Astrocyte of the spinal cord (primary cell): ENCODE data around the gene UIMC1.

Source experiments
- DNase-seq: peaks from one replicate; pipeline ENCODE4 v3.0.0; 2011; ENCODE audit warnings: low read depth, low spot score
- H3K4me3 ChIP-seq: 2 replicates; pipeline ENCODE4 v1.5.1; 2011; ENCODE audit warnings: low read depth, mild to moderate bottlenecking, low read length, moderate library complexity
- CTCF ChIP-seq: IDR thresholded peaks from 2 replicates; pipeline ENCODE4 v1.5.1; 2012; ENCODE audit warnings: low read depth, mild to moderate bottlenecking, low read length, inconsistent platforms
- in situ Hi-C: cut with HindIII; loops from 2 replicates; pipeline ENCODE4 v1.10.0; 2017; ENCODE audit warnings: low sequenced_read_pairs

Gene UIMC1

GRCh38 chr5:177018341-177018740 is 11.8 kb upstream of the UIMC1 start:
- TF ChIP-seq CTCF: no peak
- in situ Hi-C loops: no loop called here
- H3K4me3 ChIP-seq: no peak overlapping the region
- DNase-seq: no peak

- TF ChIP-seq CTCF: no peak
- H3K4me3 ChIP-seq: no peak overlapping the region
- in situ Hi-C loops: no loop called here
- no peak for DNase-seq
Measured at GRCh38 chr5:177015156-177015555, 8.6 kb upstream of the UIMC1 start.

- DNase-seq: no peak
- no peak overlapping the region for H3K4me3 ChIP-seq
- in situ Hi-C loops: no loop called here
- TF ChIP-seq CTCF: no peak
Measured at GRCh38 chr5:177010153-177010552, 3.6 kb upstream of the UIMC1 start.

DNA sequence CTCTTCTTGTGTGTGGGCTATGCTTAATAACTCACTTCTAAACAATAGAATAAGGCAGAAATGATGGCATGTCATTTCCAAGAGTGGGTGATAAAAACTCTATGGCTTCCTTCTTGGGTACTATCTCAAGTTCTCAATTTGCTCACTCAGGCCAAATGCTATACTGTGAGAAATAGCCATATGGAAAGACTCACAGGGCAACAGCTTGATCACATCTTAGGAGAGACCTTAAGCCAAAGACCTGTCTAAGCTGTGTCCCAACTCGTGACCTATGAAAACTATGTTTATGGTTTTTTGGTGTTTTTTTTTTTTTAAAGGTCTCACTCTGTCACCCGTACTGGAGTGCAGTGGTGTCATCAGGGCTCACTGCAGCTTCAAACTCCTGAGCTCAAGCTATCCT is 2.1 kb upstream of the UIMC1 start:
- DNase-seq: no peak
- TF ChIP-seq CTCF: no peak
- H3K4me3 ChIP-seq: no peak overlapping the region
- in situ Hi-C loops: no loop called here

GRCh38 chr5:177005619-177006264 is 837 bp downstream of the UIMC1 start:
- in situ Hi-C loops: no loop called here
- TF ChIP-seq CTCF: peak; percentile 68

GRCh38 chr5:177004961-177005360 is 1.6 kb downstream of the UIMC1 start:
- no peak for DNase-seq
- in situ Hi-C loops: no loop called here
- H3K4me3 ChIP-seq: peak overlapping the region; percentile 86
- no peak for TF ChIP-seq CTCF

More at GRCh38 chr5:177005619-177006264, 837 bp downstream of the UIMC1 start:
- peak overlapping the region; percentile 86 for H3K4me3 ChIP-seq
- peak; percentile 74 for DNase-seq
